Renal pelvis (tissue), 12 donors: ENCODE measurements around the gene SETBP1. TPM values are rescaled to one million over a fixed set of nuclear protein-coding genes. Genes with fewer than 3 reads are reported as not detected.

Experiments used
- DNase-seq: peaks from one replicate; pipeline ENCODE4 v3.0.0-alpha.2; 2013
- long read RNA-seq, 16 experiments: transcript quantifications; one replicate each; lab custom pipeline, GENCODE V29; 2026
- polyA plus RNA-seq, 3 donors: library from polyadenylated mRNA; unstranded; fragments of 120-200 nt; gene quantifications; one replicate each; pipeline ENCODE4 v1.2.1, GENCODE V29; 2013; ENCODE audit not compliant: insufficient read length in 3 of 3

The SETBP1 gene
- 10 to 100 TPM; 27.8 to 35.1 (median 31.0) TPM for polyA plus RNA-seq
- long read RNA-seq, donor 1 = 0 reads
- long read RNA-seq, donor 2 = 0 reads
- long read RNA-seq, donor 3 = 0 reads
- long read RNA-seq, donor 4 = 0 reads
- long read RNA-seq, donor 5 = 0 reads
- long read RNA-seq, donor 6, full-length matches to known transcripts = 1 of 1 reads
- long read RNA-seq, donor 6, partial matches to known transcripts = 0 of 1 reads
- long read RNA-seq, donor 6, other reads (novel, unspliced or antisense) = 0 of 1 reads
- long read RNA-seq, donor 7, partial matches to known transcripts = 6 of 6 reads
- long read RNA-seq, donor 7, other reads (novel, unspliced or antisense) = 0 of 6 reads
- long read RNA-seq, donor 8 = 0 reads
- long read RNA-seq, donor 9 = 0 reads
- long read RNA-seq, donor 10, partial matches to known transcripts = 0 of 6 reads
- long read RNA-seq, donor 10, other reads (novel, unspliced or antisense) = 6 of 6 reads
- long read RNA-seq, donor 11, partial matches to known transcripts = 0 of 6 reads
- long read RNA-seq, donor 11, other reads (novel, unspliced or antisense) = 5 of 6 reads
- long read RNA-seq, donor 12, partial matches to known transcripts = 0 of 5 reads
- long read RNA-seq, donor 12, other reads (novel, unspliced or antisense) = 5 of 5 reads
- long read RNA-seq, donor 13, partial matches to known transcripts = 14 of 14 reads
- long read RNA-seq, donor 13, other reads (novel, unspliced or antisense) = 0 of 14 reads
- long read RNA-seq, donor 14 = 0 reads
- long read RNA-seq, donor 15 = 0 reads
- long read RNA-seq, donor 16 = 0 reads

DNA sequence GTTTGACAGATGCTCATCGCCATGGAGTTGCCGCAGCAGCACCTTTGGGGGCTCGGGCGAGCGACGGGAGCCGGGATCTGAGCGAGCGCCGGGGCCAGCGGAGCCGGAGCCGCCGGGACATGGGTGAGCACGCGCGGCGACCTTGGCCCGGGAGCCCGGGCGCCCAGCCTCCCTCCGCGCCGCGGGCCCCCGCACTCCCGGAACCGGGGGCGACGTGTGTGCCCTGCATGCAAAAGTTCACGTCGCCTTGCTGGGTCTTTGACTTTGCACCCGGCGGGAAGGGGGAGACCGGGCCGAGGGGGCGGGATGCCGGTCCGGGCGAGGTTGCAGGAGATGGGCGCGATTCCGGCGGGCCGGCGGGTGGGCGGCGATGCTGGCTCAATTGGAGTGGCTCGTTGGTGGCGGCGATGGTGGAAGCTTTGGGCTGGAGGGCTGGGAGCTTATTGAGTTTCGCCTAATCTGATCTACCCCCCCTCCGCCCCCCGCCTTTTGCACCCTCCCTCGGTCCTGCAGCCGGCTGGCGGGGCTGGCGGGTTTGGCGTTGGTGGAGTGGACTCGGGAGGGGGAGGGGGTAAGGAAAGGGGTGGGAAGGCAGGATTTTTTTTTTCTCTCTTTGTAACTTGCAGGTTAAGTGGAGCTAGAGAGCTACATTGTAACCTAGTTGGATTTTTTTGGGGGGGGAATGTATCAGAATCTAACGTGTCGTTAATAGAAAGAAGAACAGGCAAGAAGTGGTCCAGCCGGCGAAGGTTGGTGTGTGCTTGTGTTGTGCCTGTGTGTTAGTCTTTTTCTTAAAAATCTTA, at the start of gene SETBP1:
SETBP1 (plus strand) TSS at position 616 of the 803 bp plus-strand sequence. CDS start 20,459 bp downstream, outside the sequence.
- peak; percentile 83 for DNase-seq

DNA sequence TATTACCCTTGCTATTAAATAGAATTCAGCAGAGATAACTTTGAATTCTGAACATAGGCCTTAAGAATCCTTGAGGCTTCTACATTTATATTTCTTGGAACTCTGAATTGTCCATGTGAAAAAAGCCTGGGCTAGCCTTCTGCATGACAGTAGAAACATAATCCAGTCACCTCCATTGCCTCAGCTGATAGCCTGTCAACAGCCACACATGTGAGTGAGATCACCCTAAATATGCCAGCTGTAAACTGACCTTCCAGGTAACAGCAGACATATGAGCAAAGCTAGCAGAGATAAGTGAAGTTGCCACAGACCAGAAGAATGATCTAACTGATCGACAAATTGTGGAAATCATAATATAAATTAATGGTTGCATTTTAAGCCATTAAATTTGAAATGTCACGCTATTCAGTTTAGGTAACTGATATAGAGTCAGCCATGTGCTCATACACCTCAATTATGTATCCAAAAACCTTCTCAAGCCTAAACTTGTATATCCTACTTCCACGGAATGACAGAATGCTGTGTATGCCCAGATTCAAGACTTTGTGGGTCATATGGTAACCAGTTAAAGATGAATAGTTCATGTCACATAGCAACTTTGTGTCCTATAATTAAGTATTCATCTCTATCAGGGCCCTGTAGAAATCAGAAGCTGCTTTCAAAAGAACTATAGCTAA, 48.1 kb upstream of the SETBP1 start:
- no peak for DNase-seq

DNA sequence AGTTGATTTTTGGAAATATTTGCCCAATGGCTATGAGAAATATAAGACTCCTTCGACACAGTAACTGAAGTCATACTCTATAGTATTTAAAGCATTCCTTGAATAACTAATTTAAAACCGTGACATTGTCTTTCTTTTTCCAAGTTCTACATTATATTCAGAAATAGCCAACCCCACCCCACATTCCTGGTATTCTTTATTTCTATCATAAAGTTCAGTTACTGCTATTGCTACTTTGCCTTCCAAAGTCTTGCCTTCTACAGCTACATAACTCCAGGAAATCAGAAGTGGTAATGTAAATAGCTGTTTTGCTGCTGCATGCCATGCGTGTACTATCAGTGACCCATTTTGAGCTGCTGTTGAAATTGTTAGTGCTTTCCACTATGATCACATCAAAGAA, 45.1 kb upstream of the SETBP1 start:
- no peak for DNase-seq

DNA sequence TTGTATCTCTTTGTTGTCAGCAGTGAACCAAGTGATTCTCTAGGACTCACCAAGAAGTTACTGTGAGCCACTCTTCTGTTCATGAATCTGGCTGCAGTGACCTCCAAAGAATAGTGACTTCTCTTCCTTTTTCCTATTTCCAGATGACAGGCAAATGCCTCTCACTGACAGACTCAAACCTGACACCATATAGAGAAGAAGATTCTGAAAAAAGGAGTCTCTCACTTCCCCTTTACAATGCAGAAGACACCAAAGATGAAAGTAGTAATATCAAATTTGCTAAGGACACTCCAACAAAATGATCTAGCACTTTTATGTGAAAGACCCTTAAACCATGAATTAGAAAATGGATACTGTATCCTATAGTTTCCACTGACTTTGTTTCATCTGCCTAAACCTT, 44.4 kb upstream of the SETBP1 start:
- no peak for DNase-seq

DNA sequence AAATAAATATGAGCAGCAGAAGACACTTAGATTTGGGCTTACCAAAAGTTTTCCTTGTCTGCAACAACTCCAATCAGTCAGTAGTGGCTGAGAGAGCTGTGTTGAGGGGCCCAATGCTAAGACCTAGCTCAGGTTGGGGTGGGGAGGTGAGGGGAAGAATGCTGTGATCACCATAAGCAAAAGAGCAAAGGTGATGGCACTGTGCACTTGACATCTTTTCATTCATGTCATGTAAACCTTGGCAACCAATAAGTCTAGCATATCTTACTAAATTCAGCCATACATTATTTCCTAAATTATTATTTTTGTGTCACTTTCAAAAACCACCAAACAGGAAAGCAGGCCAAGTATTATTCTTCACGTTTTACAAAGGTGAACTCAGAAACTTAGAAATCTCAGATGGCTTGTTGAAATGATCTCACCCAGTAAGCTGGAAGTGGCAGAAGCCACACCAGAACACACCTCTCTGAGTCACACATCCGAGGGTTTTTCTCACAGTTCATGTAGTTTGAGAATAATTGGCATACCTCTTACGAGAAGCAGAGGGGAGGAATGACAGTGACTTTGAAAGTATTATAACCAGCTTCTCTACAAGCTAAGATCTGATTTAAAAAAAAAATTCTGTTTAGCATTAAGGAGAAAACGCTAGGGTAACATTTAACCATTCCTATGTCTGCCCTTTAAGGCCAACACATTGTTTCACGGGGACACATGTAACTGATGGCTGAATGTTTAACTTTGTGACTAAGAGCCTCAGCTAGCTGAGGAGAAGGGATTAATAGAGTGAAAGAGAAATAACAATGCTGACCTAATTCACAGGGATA, 43.3 kb upstream of the SETBP1 start:
- no peak for DNase-seq

DNA sequence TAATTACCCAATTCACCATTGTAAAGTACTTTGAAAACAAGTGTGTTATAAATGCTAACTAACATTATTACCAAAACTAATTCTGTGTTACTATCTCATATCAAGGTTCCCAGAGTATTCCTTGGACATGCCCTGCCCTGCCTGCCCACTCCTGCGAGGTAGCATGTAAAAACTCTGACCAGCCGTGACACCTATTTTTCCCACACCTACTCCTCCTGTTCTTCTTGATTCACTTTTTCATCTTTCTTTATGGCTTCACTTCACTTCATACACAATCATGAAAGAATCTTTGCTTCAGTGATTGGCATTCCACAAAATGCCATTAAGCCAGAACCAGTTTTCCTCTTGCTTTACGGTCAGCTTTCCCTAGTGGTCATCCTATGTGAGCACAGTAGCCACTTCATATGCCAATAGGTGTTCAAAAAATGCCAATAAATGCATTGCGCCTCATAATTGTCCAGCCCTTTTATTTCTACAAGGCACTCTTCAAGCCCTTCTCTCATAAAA, 42.6 kb upstream of the SETBP1 start:
- DNase-seq = no peak

DNA sequence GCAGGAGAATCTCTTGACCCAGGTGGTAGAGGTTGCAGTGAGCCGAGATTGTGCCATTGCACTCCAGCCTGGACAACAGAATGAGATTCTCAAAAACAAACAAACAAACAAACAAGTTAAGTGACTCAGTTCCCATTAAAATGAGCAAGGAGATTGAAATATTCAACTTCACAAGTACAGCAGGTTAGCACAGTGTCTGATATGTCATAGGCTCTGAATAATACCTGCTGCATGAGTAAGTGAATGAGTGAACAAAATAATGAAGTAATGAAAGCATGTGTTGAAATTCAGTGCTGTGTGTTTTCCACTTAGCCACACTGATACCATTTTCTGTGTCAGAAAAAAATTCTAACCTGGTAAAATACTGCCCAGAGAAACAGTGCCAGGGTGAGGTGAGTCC, 41.9 kb upstream of the SETBP1 start:
- no peak for DNase-seq

DNA sequence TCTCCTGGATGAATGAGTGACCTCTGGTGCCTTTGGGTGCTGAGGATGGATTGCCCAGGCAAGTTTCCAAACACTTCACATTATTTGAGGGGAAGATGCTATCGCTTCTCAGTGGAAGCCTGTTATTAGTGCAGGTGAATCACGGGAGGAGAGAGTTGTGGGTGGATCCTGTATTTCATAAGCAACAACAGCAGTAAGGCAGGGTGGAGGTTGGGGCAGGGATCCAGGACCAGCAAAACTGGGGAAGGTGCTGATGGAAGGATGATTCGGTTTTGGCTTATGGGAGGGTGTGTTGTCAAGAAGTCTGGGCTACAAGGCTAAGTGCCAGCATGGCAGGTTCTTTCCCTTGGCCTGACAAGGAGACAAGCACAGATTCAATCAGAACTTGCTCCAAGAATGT, 37.7 kb upstream of the SETBP1 start:
- no peak for DNase-seq

DNA sequence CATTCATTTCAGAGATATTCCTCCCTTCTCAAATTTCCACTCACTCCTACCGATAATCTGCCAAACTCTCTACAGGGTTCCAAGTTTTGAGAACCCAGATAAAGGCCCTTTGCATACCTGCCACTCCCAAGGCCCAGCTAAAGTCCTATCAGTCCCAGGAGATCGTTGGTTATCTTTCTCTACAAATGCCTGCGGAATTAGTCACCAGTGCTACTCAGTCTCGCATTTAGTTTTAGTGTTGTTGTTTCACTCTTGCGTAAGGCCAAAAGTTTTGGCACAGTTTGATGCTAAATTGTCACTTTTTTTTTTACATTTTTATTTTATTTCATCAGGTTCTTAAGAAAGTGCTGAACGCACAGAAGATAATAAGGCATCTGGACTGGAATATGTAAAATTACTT, 29.2 kb upstream of the SETBP1 start:
- DNase-seq = no peak

DNA sequence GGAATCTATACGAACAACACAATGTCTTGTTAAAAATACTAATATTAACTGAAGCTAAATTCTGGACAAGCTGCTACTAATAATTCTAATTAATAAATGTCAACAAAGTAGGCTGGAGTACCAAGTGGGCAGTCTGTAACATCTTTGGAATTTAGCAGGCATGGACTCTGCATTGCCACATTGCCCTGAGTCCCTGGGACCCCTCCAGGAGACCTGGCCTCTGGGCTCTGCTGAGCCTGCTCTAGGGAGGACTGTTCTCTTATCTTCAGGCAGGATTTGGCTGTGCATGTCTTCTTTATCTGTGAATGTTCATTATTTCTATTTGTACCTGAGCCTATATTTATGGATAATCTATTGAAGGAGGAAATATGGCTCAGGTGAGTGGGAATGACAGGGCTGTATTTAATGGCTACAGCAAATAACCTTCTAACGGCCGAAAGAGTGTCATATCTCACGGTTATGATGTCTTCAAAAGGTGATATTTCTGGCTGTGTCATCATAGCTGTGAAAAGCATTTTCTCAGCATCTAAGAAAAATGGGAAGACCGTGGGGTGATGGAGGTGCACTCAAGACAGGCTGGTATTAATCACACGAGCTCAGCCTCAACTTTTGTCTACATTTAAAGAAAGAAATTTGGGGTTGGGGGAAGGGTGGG, 28.6 kb upstream of the SETBP1 start:
- no peak for DNase-seq

DNA sequence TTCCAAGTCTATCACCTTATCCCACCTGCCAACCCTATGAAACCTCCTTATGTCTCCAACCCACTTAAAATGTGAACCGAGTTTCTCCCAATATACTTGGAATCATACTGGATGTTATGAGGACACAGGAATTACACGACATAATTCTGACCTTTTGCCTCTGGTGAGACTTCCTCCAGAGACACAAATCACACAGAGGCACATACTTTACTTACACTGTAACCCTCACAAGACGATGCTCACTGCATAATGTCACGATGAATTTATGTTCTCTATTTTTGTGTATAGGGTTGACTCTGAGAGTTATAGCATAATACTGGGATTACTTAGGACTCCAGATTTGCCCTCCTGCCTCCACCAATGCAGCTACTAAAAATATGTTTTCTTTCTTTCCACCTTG, 28.0 kb upstream of the SETBP1 start:
- no peak for DNase-seq

DNA sequence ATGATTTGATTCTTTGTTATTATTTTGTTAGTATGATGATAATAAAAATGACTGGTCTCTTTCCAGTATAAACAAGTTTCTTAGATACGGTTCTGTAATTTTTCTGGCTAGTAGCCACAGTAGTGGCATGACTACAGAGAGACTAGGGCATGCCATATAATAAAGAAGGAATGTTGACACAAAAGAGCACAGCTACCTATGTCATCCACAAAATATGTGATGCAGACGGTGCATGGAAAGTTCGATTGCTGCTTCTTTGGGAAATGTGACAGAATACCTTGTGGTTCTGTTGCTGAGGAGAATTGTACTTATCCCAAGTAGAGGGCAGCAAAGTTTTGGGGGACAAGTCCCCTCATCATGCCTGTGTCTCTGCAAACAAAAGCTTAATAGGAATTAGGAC, 26.1 kb upstream of the SETBP1 start:
- no peak for DNase-seq

DNA sequence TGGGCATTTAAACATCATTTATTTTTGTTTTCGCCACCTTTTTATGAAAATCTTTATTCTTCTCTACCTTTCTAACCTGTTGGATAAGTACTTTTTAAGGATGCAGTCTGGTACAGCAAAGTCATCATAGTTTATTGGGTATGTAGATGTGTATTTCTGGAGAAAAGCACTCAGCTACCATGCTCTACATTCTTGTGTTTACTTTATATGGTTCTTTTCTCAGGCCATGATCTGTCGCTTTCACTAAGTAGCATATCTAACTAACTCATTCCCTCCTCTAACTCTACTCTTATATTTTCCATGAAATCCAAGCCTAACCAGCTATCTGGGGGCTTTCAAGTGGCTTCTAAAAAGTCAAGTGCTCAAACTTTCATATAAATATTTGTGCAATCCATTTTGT, 25.3 kb upstream of the SETBP1 start:
- DNase-seq = no peak

DNA sequence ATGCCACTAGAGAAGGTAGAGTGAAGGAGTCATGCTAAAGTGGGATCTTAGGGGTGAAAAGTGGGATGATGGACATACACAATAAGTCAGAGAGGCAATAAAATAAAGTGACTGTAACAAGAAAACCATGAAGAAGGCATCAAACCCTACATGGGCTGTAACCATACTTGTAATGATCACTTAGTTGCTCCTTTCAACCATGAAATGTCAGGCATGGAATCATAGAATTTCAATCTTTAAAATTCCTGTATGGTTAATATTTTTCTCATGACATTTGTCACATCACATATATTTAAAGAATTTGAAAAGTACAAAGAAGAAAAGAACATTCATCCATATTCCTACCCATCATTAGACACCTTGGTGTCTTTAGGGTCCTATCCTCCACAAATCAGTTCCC, 20.9 kb upstream of the SETBP1 start:
- DNase-seq = no peak

DNA sequence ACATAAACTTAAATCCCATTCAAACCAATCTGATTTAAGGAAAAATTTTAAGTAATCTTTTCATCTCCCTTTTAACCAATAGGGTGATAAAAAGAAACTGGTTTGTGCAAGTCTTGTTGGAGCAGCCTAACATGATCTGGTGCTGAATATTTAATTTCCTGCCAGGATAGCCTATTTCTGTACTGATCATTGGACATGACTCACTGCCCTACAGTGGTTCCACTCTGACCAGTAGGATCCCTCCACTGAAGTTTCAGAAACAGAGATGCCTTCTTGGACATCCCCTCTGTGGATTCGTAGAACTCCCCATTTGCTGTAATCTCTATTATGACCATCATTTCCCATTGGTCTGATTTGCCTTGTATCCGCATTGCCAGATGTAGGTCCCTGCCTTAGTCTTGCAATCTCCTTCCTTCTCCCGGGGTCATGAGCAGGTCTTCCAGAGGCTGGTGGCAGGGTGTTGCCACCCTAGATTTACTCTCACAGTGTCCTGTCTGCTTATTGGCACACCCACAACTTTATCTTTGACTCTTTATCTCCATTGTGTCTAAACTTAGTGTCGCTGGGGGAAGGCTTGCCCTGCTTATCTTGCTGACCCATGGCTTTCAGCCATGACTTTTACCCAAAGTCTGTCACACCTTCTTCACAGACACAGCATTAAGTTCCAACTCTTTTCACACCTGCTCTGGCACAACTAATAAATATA, 12.3 kb upstream of the SETBP1 start:
- DNase-seq = no peak

DNA sequence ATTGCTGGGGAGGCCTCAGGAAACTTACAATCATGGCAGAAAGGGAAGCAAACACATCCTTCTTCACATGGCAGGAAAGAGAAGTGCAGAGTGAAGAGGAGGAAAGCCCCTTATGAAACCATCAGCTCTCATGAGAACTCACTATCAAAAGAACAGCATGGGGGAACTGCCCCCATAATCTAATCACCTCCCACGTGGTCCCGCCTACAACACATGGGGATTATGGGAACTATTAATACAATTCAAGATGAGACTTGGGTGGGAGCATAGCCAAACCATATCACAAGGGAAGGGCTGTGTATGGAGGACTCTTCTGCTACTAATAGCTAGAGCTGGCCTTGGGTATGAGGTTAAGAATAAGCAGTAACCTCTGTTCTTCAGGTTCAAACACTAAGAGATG, 8.8 kb upstream of the SETBP1 start:
- no peak for DNase-seq

DNA sequence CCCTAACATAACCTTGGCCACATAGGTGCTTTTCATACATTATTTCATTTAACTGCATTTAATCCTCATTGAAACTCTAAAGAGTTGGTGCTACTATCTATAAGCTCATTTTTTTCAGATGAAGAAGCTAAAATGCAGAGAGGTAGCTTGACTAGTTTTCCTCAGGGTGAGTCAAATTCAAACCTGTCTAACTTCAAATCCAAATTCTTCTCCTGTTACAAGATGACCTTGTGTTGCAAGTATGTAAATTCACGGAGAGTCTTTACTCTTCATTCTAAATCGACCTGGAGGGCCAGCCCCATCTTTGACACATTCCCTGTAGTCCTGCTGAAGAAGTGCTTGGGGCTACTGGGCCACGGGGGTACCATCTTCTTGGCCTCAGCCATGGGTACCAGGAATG, 8.2 kb upstream of the SETBP1 start:
- no peak for DNase-seq

DNA sequence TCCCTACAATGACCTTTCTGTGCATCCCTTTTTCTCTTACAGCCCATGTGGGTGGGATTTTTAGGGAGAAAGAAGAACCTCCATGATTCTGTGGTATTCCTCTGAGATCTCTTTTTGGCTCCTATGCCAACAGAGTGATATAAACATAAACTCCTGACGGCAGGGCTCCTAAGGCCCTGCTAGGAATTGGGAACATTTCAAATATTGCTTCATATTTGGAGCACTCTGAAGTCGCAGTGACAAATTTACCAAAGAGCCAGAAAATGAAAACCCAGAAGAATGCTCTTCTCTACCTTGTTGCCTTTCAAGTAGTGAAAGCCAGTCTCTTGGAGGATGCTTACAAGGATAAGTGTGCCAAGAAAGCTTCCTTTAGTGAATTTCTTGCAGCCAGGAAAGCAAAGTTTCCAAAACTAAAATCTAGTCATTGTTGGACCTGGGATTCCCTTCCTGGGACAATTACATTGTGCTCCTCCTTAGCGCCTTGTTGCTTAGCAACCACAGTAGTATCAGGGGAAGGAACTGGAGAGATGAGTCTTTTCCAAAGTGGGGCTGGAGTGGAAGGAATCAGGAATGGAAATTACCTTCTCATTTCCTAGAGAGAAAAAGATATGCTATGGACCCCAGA, 7.3 kb upstream of the SETBP1 start:
- DNase-seq = no peak

DNA sequence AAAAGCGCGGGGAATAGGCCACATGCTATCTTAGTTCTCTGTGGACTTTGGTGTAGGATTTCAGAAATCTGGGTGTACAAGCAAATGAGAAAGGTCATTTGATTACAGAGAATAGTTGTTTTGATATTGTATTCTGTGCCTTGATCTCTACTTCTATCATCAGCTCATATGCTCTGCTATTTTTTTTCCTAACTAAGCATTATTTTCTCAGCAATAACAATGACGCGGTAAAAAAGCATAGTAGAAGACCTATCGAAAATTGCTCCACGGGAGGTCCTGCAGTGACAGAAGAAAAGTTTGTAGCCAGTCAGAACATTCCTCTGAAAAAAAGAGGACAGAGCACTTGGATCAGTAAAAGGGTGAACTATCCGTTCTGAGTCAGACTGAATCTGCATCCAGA, 2.8 kb upstream of the SETBP1 start:
- DNase-seq = no peak
